ENCODE results near the gene SDK2.
A peak's percentile ranks its signal among the peaks of the same experiment; 100 is the strongest.

The SDK2 gene

GRCh38 chr17:73613271-73614233, 30.7 kb downstream of the SDK2 start:
- DNase-seq (ENCODE audit: low read depth in 4 of 4, low spot score in 1 of 4), result no peak

GRCh38 chr17:73612031-73612472, 32.2 kb downstream of the SDK2 start:
- no peak for DNase-seq (ENCODE audit: low read depth in 4 of 4, low spot score in 1 of 4)

GRCh38 chr17:73611630-73612029, 32.6 kb downstream of the SDK2 start:
- DNase-seq (ENCODE audit: low read depth in 4 of 4, low spot score in 1 of 4), result no peak

GRCh38 chr17:73610331-73610911, 33.8 kb downstream of the SDK2 start:
- DNase-seq (ENCODE audit: low read depth in 4 of 4, low spot score in 1 of 4), result no peak

GRCh38 chr17:73609758-73610157, 34.5 kb downstream of the SDK2 start:
- DNase-seq (ENCODE audit: low read depth in 4 of 4, low spot score in 1 of 4), result no peak

GRCh38 chr17:73609060-73609459, 35.2 kb downstream of the SDK2 start:
- DNase-seq (ENCODE audit: low read depth in 4 of 4, low spot score in 1 of 4), result no peak

GRCh38 chr17:73605444-73605843, 38.8 kb downstream of the SDK2 start:
- DNase-seq (ENCODE audit: low read depth in 4 of 4, low spot score in 1 of 4), result no peak

- no peak for DNase-seq (ENCODE audit: low read depth in 4 of 4, low spot score in 1 of 4)
Measured at GRCh38 chr17:73604476-73604875, 39.8 kb downstream of the SDK2 start.

- no peak for DNase-seq (ENCODE audit: low read depth in 4 of 4, low spot score in 1 of 4)
Measured at GRCh38 chr17:73603971-73604370, 40.3 kb downstream of the SDK2 start.

- DNase-seq (ENCODE audit: low read depth in 4 of 4, low spot score in 1 of 4), result no peak
Measured at GRCh38 chr17:73600103-73600871, 44.0 kb downstream of the SDK2 start.

- DNase-seq (ENCODE audit: low read depth in 4 of 4, low spot score in 1 of 4), result no peak
Measured at GRCh38 chr17:73599599-73599998, 44.6 kb downstream of the SDK2 start.

- no peak for DNase-seq (ENCODE audit: low read depth in 4 of 4, low spot score in 1 of 4)
Measured at GRCh38 chr17:73598212-73598611, 46.0 kb downstream of the SDK2 start.

GRCh38 chr17:73595931-73596330, 48.3 kb downstream of the SDK2 start:
- DNase-seq (ENCODE audit: low read depth in 4 of 4, low spot score in 1 of 4), result no peak

- no peak for DNase-seq (ENCODE audit: low read depth in 4 of 4, low spot score in 1 of 4)
Measured at GRCh38 chr17:73595479-73595878, 48.8 kb downstream of the SDK2 start.

GRCh38 chr17:73595068-73595467, 49.2 kb downstream of the SDK2 start:
- DNase-seq (ENCODE audit: low read depth in 4 of 4, low spot score in 1 of 4), result no peak

- no peak for DNase-seq (ENCODE audit: low read depth in 4 of 4, low spot score in 1 of 4)
Measured at GRCh38 chr17:73594598-73594997, 49.6 kb downstream of the SDK2 start.

GRCh38 chr17:73594025-73594424, 50.2 kb downstream of the SDK2 start:
- DNase-seq (ENCODE audit: low read depth in 4 of 4, low spot score in 1 of 4), result no peak

GRCh38 chr17:73593249-73593965, 50.8 kb downstream of the SDK2 start:
- DNase-seq (ENCODE audit: low read depth in 4 of 4, low spot score in 1 of 4), result no peak

- peak in 1 of 4 experiments; percentile 8 for DNase-seq (ENCODE audit: low read depth in 4 of 4, low spot score in 1 of 4)
Measured at GRCh38 chr17:73592501-73592961, 51.7 kb downstream of the SDK2 start.

- DNase-seq (ENCODE audit: low read depth in 4 of 4, low spot score in 1 of 4), result no peak
Measured at GRCh38 chr17:73592079-73592415, 52.2 kb downstream of the SDK2 start.

Data from stimulated activated CD4-positive, alpha-beta T cell treated with anti-CD3 and anti-CD28 coated beads, Interleukin-1b, Interleukin-23, amount 100 ng/mL, for 24 hours (primary cell).